GM12875 (cell line): ENCODE results near the gene GSC2.

ENCODE experiments used
- H3K4me3 ChIP-seq: one replicate; pipeline ENCODE4 v1.5.1; 2011; ENCODE audit warnings: low read depth, low read length, control low read depth
- TF ChIP-seq, protein P1 (sequence below): IDR thresholded peaks from 2 replicates; pipeline ENCODE4 v1.5.1; 2011; ENCODE audit warnings: low read depth, mild to moderate bottlenecking, control low read depth, inconsistent platforms, low read length, moderate library complexity, borderline replicate concordance; ENCODE audit not compliant: insufficient read depth

GSC2 gene

DNA sequence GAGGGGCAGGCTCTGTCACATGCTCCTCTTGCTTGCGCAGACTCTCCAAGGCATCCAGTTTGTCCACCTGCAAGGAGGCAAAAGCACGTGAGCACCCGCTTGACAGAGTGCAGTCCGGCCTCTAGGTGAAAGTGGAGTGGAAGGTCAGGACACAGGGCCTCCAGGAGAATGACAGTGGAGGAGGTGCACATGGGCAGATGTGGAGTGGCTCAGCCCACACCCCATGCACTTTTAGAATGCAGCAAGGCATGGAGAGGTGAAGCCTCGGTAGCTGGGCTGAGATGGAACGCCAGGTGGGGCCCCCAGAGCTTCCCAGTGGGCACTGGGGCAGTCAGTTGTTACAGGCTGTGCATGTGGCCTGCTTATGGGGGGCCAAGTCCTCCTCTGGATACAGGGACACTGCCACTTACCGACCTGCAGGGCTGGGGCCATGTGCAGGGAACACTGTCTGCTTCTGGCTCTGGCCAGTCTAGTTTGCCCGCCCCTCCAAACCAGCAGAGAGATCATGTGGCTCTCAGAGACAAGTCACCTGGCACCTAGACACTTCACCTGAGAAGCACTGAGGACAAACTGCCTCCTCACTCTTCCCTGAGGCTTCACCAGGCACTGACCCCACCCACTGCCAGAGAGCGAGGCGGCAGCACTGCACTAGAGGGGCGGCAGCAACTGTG is 30.8 kb upstream of the GSC2 start:
- TF ChIP-seq, protein P1, sequence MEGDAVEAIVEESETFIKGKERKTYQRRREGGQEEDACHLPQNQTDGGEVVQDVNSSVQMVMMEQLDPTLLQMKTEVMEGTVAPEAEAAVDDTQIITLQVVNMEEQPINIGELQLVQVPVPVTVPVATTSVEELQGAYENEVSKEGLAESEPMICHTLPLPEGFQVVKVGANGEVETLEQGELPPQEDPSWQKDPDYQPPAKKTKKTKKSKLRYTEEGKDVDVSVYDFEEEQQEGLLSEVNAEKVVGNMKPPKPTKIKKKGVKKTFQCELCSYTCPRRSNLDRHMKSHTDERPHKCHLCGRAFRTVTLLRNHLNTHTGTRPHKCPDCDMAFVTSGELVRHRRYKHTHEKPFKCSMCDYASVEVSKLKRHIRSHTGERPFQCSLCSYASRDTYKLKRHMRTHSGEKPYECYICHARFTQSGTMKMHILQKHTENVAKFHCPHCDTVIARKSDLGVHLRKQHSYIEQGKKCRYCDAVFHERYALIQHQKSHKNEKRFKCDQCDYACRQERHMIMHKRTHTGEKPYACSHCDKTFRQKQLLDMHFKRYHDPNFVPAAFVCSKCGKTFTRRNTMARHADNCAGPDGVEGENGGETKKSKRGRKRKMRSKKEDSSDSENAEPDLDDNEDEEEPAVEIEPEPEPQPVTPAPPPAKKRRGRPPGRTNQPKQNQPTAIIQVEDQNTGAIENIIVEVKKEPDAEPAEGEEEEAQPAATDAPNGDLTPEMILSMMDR, result no peak
- H3K4me3 ChIP-seq, result no peak overlapping the region

DNA sequence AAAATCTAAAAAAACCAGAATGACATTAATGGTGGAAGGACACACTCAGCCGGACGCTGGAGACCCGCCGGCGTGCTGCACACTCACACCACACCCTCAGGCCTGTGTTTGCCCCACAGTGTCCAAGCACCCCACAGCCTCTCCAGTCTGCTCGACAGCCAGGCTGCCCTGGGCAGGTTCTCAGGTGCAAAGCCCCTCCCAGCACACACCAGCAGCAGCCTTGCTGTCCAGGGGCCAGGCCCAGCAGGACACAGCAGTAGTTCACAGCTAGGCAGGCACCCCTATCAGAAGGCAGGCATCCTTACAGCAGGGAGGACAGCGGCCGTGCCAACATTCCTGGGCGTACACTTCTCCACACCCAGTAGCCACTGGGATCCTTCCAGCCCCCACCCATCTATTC is 30.1 kb upstream of the GSC2 start:
- TF ChIP-seq, protein P1, result no peak
- H3K4me3 ChIP-seq, result no peak overlapping the region

DNA sequence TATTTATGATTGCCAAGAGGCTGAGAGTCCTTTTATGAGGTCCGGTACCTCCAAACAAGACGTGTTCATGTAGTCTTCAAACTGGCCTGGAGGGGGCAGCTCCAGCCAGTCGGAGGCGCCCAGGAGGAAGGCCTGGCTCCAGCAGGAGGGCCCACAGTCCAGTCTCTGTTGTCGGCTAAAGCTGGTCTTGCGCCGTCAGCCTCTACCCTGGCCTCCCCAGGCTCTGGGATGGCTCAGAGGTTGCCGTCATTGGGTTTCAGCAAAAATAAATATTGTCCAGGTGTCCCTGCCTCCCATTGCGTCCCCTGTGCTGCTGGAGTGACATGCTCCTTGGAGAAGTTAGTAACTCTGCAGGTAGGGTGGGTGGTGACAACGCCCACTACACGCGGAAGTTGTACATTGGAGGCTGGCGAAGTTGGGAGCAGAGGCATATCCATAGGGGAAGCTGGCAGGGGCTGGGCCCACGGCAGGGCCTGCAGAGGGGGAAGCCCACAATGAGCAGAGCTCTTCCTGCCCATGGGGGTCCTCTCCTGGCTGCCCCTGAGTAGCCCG is 29.5 kb upstream of the GSC2 start:
- TF ChIP-seq, protein P1, result peak; percentile 80
- H3K4me3 ChIP-seq, result peak overlapping the region; percentile 91

DNA sequence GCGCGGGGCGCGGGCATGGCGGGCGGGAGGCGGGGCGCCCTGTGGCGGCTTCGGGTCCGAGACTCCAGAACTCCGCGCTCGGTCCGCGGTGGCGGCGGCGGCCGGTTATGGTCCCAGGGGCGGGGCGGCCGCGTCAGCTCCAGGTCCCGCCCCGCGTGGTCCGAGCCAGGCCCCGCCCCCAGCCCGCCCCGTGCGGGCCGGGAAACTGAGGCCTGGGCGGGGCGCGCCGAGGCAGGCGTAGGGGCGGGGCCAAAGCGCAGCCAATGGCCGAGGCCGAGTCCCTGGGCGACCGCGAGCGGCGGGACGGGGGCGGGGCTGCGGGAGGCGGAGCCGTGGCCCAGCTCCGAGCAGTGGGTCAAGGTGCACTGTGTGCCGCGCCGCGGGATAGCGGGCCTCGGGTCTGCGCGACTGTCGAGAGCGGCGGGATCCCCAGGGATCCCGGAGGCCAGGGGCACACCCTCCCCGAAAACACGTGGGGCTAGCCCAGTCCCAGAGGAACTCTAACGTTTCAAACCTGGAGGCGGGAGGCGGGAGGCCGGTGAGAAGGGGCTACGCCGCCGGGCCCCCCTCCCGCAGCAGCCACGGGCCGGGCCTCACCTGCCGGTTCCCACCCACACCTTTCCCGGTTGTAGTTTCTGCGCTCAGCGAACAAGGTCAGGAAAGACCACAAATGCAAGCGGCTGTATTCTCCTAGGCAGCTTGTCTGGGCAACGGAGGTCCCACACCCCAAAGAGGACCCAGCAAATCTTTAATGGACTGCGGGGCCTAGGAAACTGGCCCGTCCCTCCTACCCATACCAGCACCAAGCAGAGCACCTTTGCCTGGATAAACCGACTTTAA is 28.8 kb upstream of the GSC2 start, which contains the start of gene SLC25A1:
SLC25A1 (minus strand) TSS at position 80 of the 840 bp plus-strand sequence; CDS start at position 17, 63 bp downstream.
- H3K4me3 ChIP-seq, result peak within 1 kb of the TSS; percentile 91
- TF ChIP-seq, protein P1, result no peak

DNA sequence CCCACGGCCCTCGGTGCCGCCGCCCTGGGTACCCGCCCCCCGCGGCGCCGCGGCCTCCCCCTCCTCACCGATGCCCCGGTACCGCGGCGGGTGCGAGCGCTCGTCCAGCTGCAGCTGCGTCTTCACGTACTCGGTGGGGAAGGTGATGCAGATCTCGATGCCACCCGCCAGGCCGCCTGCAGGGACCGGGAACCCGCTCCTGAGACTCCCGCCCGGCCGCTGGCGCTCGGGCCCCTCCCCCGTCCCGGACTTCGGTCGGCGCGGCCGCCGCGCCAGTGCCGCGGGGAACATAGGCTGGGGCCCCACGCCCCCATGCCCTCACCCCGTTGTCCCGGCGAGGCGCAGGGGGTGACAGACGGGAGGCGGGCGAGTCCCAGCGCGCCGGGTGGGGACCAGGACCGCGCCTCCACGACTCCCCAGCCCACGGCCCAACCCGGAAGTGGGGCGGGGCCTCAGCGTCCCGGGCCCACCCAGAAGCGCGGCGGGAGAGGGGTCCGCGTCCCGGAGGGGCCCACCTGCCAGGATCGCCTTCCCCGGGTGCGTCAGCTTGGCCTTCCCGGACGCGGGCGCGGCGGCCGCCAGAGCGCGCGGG is 28.1 kb upstream of the GSC2 start:
- TF ChIP-seq, protein P1, result no peak
- peak overlapping the region; percentile 91 for H3K4me3 ChIP-seq

DNA sequence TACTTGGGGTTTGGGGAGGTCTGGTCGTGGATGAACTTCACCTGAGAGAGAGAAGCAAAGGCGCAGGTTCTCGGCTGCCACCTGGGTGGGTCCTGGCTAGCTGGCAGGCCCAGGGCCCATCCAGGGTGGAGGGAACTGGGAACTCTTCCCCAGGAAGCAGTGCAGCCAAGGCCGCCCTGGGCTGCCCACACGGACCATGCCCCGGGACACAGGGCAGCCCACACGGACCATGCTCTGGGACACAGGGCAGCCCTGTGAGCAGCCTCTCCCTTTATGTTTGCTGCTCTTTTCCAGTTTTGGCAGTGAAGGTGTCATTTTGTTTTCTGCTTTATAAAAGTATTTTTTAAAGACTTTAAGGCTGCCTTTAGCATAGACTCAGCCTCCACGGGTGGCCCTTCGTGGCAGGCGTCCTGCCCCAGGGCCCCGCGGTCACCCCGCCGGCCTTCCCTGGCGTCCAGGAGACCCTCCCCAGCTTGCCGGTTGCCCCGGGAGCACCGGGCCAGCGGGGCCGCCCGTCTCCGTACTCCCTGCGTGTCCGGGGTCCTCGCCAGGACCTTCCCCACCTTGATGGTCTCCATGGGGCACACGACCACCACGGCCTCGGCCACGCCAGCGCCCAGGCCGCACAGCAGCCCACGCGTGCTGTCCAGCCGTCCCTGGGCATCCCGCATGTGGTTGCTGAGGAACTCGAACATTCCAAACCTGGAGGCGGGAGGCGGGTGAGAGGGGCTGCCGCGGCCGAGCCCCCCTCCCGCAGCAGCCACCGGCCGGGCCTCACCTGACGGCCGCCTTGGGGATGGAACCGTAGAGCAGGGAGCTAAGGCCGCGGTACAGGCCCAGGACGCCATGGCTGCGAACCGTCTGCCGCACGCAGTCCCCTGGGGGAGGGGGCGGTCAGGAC is 27.3 kb upstream of the GSC2 start:
- peak overlapping the region; percentile 91 for H3K4me3 ChIP-seq
- TF ChIP-seq, protein P1, result no peak
